ENCODE data around the gene ALOX5.
"Not testable (repeated sequence)": the region's sequence is repeated elsewhere in the genome, so short reads cannot be mapped to it uniquely, and the experiment has no call there.

The ALOX5 gene

GRCh38 chr10:45468079-45468478 is 94.1 kb downstream of the ALOX5 start:
- DNase-seq (ENCODE audit: low read depth): no peak

GRCh38 chr10:45470098-45471012 is 96.3 kb downstream of the ALOX5 start:
- DNase-seq (ENCODE audit: low read depth): peak; percentile 89

DNA sequence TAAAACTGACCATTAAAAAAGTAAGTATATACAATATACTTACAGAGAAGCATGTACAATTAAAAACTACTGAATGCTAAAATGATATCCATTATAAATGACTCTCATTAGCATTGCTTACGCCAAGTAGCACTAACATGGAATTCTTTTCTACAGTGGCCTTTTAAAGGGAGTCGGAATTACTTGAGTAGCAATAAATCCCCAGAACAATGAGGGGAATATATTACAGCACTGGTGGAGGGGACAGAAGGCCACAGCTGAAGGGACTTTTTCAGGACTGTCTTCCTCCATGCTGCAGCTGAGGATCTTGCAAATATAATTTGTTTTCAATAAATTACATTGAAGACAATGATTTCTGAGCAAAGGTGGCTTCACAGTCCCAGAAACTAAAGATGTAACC is 97.0 kb downstream of the ALOX5 start:
- no peak for DNase-seq (ENCODE audit: low read depth)

- no peak for DNase-seq (ENCODE audit: low read depth)
Observed at GRCh38 chr10:45471531-45472310, 97.7 kb downstream of the ALOX5 start.

DNA sequence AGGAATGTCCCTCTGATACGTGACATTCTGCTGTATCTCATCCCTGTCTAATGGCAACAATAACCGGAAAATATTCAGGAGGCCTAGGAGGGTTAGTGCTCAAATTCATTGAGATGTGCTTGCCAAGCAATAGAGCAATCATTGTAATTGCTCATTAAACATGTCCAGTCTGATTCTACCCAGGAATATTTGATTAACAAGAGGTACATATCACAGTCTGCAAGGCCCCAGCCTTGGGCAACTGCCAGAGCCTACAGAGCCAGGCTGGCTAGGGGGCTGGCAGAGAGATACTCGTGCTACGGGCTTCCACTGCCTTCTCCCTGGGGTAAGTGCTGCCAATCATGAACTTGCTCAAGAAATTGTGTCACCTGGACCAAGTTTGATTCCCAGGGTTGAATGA is 99.1 kb downstream of the ALOX5 start:
- no peak for DNase-seq (ENCODE audit: low read depth)

DNA sequence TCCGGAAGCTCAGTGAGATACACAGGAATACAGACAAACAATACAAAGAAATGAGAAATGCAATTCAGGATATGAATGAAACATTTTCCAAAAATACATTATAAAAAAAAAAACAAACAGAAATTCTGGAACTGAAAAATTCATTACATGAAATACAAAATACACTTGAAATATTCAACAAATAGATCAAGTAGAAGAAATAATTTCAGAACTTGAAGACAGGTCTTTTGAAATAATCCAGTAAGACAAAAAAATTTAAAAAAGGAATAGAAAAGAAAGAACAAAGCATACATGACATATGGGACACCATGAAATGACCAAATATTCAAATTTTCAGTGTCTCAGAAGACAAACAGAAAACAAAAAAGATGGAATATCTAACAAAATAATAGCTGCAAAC is 102.5 kb downstream of the ALOX5 start:
- DNase-seq (ENCODE audit: low read depth): no peak

DNA sequence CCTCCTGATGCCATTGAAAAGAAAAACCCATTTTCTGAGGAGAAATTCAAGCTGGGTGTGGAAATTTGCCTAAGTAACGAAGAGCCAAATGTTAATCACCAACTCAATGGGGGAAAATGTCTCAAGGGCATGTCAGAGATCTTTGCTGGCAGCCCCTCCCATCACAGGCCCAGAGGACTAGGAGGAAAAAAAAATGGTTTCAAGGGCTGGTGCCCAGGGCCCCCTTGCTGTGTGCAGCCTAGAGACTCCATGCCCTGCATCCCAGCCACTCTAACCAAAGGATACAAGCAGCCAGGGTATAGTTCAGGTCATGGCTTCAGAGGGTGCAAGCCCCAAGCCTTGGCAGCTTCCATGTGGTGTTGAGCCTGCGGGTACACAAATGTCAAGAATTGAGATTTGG is 106.3 kb downstream of the ALOX5 start:
- no peak for DNase-seq (ENCODE audit: low read depth)

- DNase-seq (ENCODE audit: low read depth): not testable (repeated sequence)
Observed at GRCh38 chr10:45481100-45481499, 107.1 kb downstream of the ALOX5 start.

DNA sequence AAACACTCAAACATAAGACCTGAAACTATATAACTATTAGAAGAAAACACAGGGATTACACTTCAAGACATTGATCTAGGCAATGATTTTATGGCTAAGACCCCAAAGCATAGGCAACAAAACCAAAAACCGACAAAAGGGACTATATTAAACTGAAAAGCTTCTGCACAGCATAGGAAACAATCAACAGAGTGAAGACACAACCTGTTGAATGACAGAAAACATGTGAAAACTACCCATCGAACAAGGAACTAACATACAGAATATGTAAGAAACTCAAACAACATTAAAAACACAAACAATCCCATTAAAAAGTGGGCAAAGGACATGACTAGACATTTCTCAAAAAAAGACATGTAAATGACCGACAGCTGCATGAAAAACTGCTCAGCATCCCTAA is 109.0 kb downstream of the ALOX5 start:
- DNase-seq (ENCODE audit: low read depth): no peak

DNA sequence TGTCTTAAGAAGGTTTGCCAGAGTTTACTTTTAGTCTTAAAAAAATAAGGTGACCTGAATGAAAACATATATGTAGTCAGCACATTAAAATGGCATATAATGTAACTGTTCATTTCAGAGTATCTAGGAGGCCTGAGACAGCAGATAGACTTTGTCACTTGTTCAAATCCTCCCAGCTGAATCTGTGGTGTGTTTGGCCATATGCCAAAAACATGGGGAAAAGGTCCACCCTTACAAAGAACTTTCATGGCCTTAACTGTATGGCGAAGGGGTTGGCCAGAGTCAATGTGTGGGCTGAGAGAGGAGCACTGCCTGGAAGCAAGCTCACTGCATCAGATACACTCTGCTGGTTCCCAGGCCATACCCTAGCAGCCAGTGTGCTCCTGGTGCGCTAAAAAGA is 113.7 kb downstream of the ALOX5 start:
- DNase-seq (ENCODE audit: low read depth): no peak

DNA sequence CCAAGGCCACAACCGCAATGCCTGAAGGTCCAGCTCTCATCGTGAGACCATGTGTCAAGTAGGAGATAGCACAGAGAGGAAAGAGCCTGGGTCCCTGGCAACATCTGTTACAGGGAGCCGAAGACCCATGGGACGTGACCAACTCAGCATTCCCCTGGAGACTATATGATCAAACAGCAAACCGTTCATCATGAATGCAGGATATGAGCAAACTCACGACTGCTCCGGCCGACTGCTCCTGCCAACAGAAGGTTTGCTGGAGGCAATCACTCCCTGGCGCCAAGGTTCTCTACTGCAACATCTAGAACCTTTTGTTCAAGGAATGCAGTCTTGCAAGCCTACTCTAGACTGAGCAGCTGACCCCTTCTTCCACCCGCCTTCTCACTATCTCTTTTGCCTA is 114.3 kb downstream of the ALOX5 start:
- no peak for DNase-seq (ENCODE audit: low read depth)

DNA sequence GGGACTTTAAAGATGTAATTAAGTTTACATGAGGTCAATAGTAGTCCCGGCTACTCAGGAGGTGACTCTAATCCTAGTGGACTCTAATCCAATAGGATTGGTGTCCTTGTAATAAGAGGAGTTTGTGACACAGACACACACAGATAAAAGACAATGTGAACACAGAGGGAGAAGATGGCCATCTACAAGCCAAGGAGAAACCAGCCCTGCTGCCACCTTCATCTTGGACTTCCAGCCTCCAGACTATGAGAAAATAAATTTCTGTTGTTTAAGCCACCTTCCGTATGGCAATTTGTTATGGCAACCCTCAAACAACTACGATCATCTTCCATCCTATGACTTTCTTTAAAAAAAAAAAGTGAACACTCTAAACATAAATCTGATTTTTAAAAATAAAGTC is 116.3 kb downstream of the ALOX5 start:
- no peak for DNase-seq (ENCODE audit: low read depth)

DNA sequence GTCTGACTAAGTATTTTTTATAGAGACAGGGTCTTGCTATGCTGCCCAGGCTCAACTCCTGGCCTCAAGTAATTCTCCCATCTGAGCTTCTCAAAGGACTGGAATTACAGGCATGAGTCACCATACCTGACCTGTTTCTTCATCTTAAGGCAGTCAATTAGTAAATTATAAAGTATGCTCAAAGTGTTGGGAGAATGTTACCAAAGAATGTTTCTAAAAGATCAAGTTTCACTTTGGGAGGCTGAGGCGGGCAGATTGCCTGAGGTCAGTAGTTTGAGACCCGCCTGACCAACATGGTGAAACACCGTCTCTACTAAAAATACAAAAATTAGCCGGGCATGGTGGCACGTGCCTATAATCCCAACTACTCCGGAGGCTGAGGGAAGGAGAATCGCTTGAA is 117.0 kb downstream of the ALOX5 start:
- DNase-seq (ENCODE audit: low read depth): peak; percentile 15
